HEK293 (cell line): ENCODE measurements around the gene ARFGAP1.

ENCODE experiments used
- CTCF ChIA-PET: fragments of 350-600 bp; formaldehyde crosslinking; extraction: SDS; loops from one replicate; lab custom pipeline; 2021; ENCODE audit warnings: antibody characterized with exemption; lab: Yijun Ruan, JAX
- POLR2A ChIA-PET: fragments of 300-600 bp; formaldehyde crosslinking; extraction: SDS; loops from one replicate; lab custom pipeline; 2020; ENCODE audit warnings: antibody characterized with exemption, inconsistent platforms; lab: Yijun Ruan, JAX
- H3K27ac ChIP-seq: fragments of 200-500 bp; sonication (Bioruptor generic); 2 replicates; pipeline ENCODE4 v1.5.1; 2014; ENCODE audit warnings: low read depth, low read length, control low read depth, inconsistent platforms; ENCODE audit errors: extremely low read depth
- H3K36me3 ChIP-seq, 2 experiments: fragments of 200-500 bp in 1 of 2; sonication (Bioruptor generic) in 1 of 2; 1 replicate in 1 of 2; 2 replicates in 1 of 2; pipeline ENCODE4 v1.5.1; 2014 to 2017; ENCODE audit warnings: inconsistent platforms in 2 of 2, low read length in 2 of 2; ENCODE audit not compliant: control insufficient read depth in 2 of 2, insufficient read depth in 1 of 2
- H3K4me1 ChIP-seq: fragments of 200-500 bp; sonication (Bioruptor generic); 2 replicates; pipeline ENCODE4 v1.5.1; 2014; ENCODE audit warnings: mild to moderate bottlenecking, low read length, inconsistent platforms; ENCODE audit not compliant: control insufficient read depth, insufficient read depth
- H3K4me3 ChIP-seq: 2 replicates; pipeline ENCODE4 v1.5.1; 2011; ENCODE audit warnings: low read depth, mild to moderate bottlenecking, control low read depth, low read length, moderate library complexity
- H3K9me3 ChIP-seq: fragments of 200-500 bp; sonication (Bioruptor generic); 2 replicates; pipeline ENCODE4 v1.5.1; 2014; ENCODE audit warnings: low read depth, low read length, inconsistent platforms; ENCODE audit not compliant: control insufficient read depth, insufficient read depth
- GLIS1 ChIP-seq: fragments of 450-650 bp; formaldehyde crosslinking; IDR thresholded peaks from 2 replicates; pipeline ENCODE4 v1.5.1; 2016; ENCODE audit warnings: missing biosample characterization, missing genetic modification characterization
- HOXC10 ChIP-seq: sonication (generic); formaldehyde crosslinking; IDR thresholded peaks from 2 replicates; pipeline ENCODE4 v1.8.1; 2023; ENCODE audit warnings: mild to moderate bottlenecking, missing genetic modification reagents
- MEIS1 ChIP-seq: sonication (generic); formaldehyde crosslinking; IDR thresholded peaks from 2 replicates; pipeline ENCODE4 v1.8.1; 2022; ENCODE audit warnings: missing genetic modification reagents, mild to moderate bottlenecking, borderline replicate concordance
- MZF1 ChIP-seq: fragments of 450-650 bp; formaldehyde crosslinking; IDR thresholded peaks from 2 replicates; pipeline ENCODE4 v1.5.1; 2017; ENCODE audit warnings: missing biosample characterization, missing genetic modification characterization, borderline replicate concordance
- PRDM1 ChIP-seq: fragments of 450-650 bp; formaldehyde crosslinking; IDR thresholded peaks from 2 replicates; pipeline ENCODE4; 2016; ENCODE audit warnings: missing biosample characterization, missing genetic modification characterization
- SP2 ChIP-seq: fragments of 450-650 bp; formaldehyde crosslinking; IDR thresholded peaks from 2 replicates; pipeline ENCODE4 v1.5.1; 2016; ENCODE audit warnings: missing biosample characterization, missing genetic modification characterization
- ZBTB48 ChIP-seq: fragments of 450-650 bp; formaldehyde crosslinking; IDR thresholded peaks from 2 replicates; pipeline ENCODE4 v1.5.1; 2016; ENCODE audit warnings: missing biosample characterization, missing genetic modification characterization
- ZEB2 ChIP-seq: fragments of 450-650 bp; formaldehyde crosslinking; IDR thresholded peaks from 2 replicates; pipeline ENCODE4 v1.5.1; 2016; ENCODE audit warnings: missing biosample characterization, missing genetic modification characterization
- ZNF16 ChIP-seq: fragments of 450-650 bp; formaldehyde crosslinking; IDR thresholded peaks from 2 replicates; pipeline ENCODE4 v1.5.1; 2016; ENCODE audit warnings: low read depth, missing biosample characterization, missing genetic modification characterization
- ZNF239 ChIP-seq: fragments of 450-650 bp; formaldehyde crosslinking; IDR thresholded peaks from 2 replicates; pipeline ENCODE4 v1.5.1; 2016; ENCODE audit warnings: missing biosample characterization, missing genetic modification characterization
- ZNF501 ChIP-seq: fragments of 450-650 bp; formaldehyde crosslinking; IDR thresholded peaks from 2 replicates; pipeline ENCODE4 v1.5.1; 2016; ENCODE audit warnings: missing biosample characterization, missing genetic modification characterization
- ZNF560 ChIP-seq: fragments of 450-650 bp; formaldehyde crosslinking; IDR thresholded peaks from 2 replicates; pipeline ENCODE4 v1.5.1; 2017; ENCODE audit warnings: missing biosample characterization, missing genetic modification characterization, borderline replicate concordance
- ZNF561 ChIP-seq: fragments of 450-650 bp; IDR thresholded peaks from 2 replicates; pipeline ENCODE4 v1.5.1; 2018; ENCODE audit warnings: missing biosample characterization, missing genetic modification characterization, borderline replicate concordance
- ZNF571 ChIP-seq: fragments of 450-650 bp; formaldehyde crosslinking; IDR thresholded peaks from 2 replicates; pipeline ENCODE4 v1.5.0; 2017; ENCODE audit warnings: missing biosample characterization, missing genetic modification characterization
- ZNF600 ChIP-seq: fragments of 450-650 bp; formaldehyde crosslinking; IDR thresholded peaks from 2 replicates; pipeline ENCODE4 v1.5.1; 2016; ENCODE audit warnings: missing biosample characterization, missing genetic modification characterization
- ZNF658 ChIP-seq: fragments of 450-650 bp; formaldehyde crosslinking; IDR thresholded peaks from 2 replicates; pipeline ENCODE4; 2016; ENCODE audit warnings: missing biosample characterization, missing genetic modification characterization
- ZNF664 ChIP-seq: fragments of 450-650 bp; formaldehyde crosslinking; IDR thresholded peaks from 2 replicates; pipeline ENCODE4 v1.5.1; 2016; ENCODE audit warnings: missing biosample characterization, missing genetic modification characterization
- ZNF670 ChIP-seq: fragments of 450-650 bp; formaldehyde crosslinking; IDR thresholded peaks from 2 replicates; pipeline ENCODE4 v1.5.1; 2016; ENCODE audit warnings: missing biosample characterization, missing genetic modification characterization, low read depth
- ZNF791 ChIP-seq: fragments of 450-650 bp; formaldehyde crosslinking; IDR thresholded peaks from 2 replicates; pipeline ENCODE4 v1.5.1; 2016; ENCODE audit warnings: missing biosample characterization, missing genetic modification characterization
- ZNF792 ChIP-seq: fragments of 450-650 bp; formaldehyde crosslinking; IDR thresholded peaks from 2 replicates; pipeline ENCODE4 v1.5.1; 2016; ENCODE audit warnings: missing biosample characterization, missing genetic modification characterization
- TF ChIP-seq, protein P1 (sequence below): fragments of 450-650 bp; formaldehyde crosslinking; IDR thresholded peaks from 2 replicates; pipeline ENCODE4 v1.5.1; 2017; ENCODE audit warnings: missing biosample characterization, mild to moderate bottlenecking, missing genetic modification characterization, moderate library complexity
- TF ChIP-seq, protein P2 (sequence below): fragments of 450-650 bp; formaldehyde crosslinking; IDR thresholded peaks from 2 replicates; pipeline ENCODE4 v1.5.1; 2016; ENCODE audit warnings: missing biosample characterization, missing genetic modification characterization
- TF ChIP-seq, protein P3 (sequence below): fragments of 450-650 bp; formaldehyde crosslinking; IDR thresholded peaks from 2 replicates; pipeline ENCODE4 v1.5.1; 2016; ENCODE audit warnings: missing biosample characterization, missing genetic modification characterization
- TF ChIP-seq, protein P4 (sequence below): fragments of 450-650 bp; formaldehyde crosslinking; IDR thresholded peaks from 2 replicates; pipeline ENCODE4 v1.5.1; 2017; ENCODE audit warnings: missing biosample characterization, missing genetic modification characterization
- TF ChIP-seq, protein P5 (sequence below): fragments of 450-650 bp; formaldehyde crosslinking; IDR thresholded peaks from 2 replicates; pipeline ENCODE4 v1.5.1; 2016; ENCODE audit warnings: missing biosample characterization, missing genetic modification characterization
- TF ChIP-seq, protein P6 (sequence below): fragments of 450-650 bp; formaldehyde crosslinking; IDR thresholded peaks from 2 replicates; pipeline ENCODE4 v1.5.1; 2016; ENCODE audit warnings: missing biosample characterization, missing genetic modification characterization

ARFGAP1 gene

DNA sequence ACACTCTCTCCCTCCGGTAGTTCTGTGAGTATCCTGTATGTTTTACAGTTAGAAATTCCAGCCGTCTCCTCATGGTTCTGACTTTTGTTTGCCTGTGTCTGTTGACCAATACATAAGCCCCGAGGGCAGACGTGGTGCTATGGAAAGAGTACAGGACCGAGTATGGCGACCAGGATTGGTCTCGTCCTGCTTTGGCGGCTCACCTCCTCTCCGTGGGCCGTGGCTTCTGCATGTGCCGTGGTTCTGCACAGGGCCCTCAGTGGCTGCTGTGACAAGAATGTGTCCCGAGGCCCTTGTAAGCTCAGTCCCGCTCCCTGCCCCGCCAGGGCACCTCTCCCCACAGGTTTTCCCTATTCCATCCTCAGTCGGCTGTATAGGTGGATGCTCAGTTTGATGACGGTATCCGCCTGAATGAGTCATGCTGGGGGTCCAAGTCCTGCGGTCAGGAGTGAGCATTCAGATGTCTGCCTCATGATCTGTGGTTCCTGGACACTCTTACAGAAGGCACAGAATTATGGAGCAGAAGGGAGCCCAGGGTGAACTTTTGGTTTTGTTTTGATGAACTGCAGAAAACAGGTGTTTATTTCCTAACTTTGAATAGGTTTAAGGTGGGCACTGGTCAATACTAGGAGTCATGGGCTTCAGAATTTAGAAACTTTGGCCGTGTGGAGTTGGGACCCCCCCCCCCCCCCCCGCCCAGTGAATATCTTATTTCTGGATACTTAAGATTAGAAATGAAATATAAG, 1.2 kb downstream of the ARFGAP1 start:
- POLR2A ChIA-PET = interaction anchor here (1.0 to 2.9 kb wide), 4 partner anchors 13 to 57 kb away, joined by 3 to 26 read pairs (median 4); partner anchors contain the start of gene BIRC7
- CTCF ChIA-PET = interaction anchor here (0.7 to 6.6 kb wide), 3 partner anchors 49 to 50 kb away, joined by 4 to 37 read pairs (median 11); no protein-coding TSS in a partner anchor
- Histone ChIP-seq H3K9me3 (no peaks in the 10 kb centered on the region), H3K27ac (peak overlapping the region; percentile 32; the same call in 1 of the 2 replicates), H3K4me1 (no peaks in the 10 kb centered on the region), H3K36me3 (peaks cover 0 to 43% of the 10 kb centered on the region in 2 experiments; a peak in 1 of 3 replicates), H3K4me3 (peak overlapping the region; percentile 91)
- 0 out of 2 replicates have a peak, but pooled peaks have one; percentile 35 for TF ChIP-seq SP2 (tag by site-specific recombination)
- peak; percentile 43; the same call in 1 of the 2 replicates for TF ChIP-seq ZBTB48
- no peak for TF ChIP-seq MZF1 (tag by site-specific recombination)
- TF ChIP-seq ZNF670 (tag by site-specific recombination) = no peak
- TF ChIP-seq, protein P1, sequence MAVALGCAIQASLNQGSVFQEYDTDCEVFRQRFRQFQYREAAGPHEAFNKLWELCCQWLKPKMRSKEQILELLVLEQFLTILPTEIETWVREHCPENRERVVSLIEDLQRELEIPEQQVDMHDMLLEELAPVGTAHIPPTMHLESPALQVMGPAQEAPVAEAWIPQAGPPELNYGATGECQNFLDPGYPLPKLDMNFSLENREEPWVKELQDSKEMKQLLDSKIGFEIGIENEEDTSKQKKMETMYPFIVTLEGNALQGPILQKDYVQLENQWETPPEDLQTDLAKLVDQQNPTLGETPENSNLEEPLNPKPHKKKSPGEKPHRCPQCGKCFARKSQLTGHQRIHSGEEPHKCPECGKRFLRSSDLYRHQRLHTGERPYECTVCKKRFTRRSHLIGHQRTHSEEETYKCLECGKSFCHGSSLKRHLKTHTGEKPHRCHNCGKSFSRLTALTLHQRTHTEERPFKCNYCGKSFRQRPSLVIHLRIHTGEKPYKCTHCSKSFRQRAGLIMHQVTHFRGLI (tag by site-specific recombination) = no peak
- no peak for TF ChIP-seq ZNF792 (tag by site-specific recombination)
- TF ChIP-seq ZNF561 (tag by site-specific recombination) = no peak
- no peak for TF ChIP-seq ZNF560 (tag by site-specific recombination)
- TF ChIP-seq, protein P2, sequence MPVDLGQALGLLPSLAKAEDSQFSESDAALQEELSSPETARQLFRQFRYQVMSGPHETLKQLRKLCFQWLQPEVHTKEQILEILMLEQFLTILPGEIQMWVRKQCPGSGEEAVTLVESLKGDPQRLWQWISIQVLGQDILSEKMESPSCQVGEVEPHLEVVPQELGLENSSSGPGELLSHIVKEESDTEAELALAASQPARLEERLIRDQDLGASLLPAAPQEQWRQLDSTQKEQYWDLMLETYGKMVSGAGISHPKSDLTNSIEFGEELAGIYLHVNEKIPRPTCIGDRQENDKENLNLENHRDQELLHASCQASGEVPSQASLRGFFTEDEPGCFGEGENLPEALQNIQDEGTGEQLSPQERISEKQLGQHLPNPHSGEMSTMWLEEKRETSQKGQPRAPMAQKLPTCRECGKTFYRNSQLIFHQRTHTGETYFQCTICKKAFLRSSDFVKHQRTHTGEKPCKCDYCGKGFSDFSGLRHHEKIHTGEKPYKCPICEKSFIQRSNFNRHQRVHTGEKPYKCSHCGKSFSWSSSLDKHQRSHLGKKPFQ (tag by site-specific recombination) = no peak
- no peak for TF ChIP-seq MEIS1 (CRISPR knock-in tag)
- no peak for TF ChIP-seq ZEB2
- peak; percentile 38 for TF ChIP-seq GLIS1 (tag by site-specific recombination)
- TF ChIP-seq PRDM1 = no peak
- TF ChIP-seq ZNF600 (tag by site-specific recombination) = peak; percentile 99
- TF ChIP-seq, protein P3, sequence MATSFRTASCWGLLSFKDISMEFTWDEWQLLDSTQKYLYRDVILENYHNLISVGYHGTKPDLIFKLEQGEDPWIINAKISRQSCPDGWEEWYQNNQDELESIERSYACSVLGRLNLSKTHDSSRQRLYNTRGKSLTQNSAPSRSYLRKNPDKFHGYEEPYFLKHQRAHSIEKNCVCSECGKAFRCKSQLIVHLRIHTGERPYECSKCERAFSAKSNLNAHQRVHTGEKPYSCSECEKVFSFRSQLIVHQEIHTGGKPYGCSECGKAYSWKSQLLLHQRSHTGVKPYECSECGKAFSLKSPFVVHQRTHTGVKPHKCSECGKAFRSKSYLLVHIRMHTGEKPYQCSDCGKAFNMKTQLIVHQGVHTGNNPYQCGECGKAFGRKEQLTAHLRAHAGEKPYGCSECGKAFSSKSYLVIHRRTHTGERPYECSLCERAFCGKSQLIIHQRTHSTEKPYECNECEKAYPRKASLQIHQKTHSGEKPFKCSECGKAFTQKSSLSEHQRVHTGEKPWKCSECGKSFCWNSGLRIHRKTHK = no peak
- TF ChIP-seq HOXC10 (CRISPR knock-in tag) = no peak
- TF ChIP-seq, protein P4, sequence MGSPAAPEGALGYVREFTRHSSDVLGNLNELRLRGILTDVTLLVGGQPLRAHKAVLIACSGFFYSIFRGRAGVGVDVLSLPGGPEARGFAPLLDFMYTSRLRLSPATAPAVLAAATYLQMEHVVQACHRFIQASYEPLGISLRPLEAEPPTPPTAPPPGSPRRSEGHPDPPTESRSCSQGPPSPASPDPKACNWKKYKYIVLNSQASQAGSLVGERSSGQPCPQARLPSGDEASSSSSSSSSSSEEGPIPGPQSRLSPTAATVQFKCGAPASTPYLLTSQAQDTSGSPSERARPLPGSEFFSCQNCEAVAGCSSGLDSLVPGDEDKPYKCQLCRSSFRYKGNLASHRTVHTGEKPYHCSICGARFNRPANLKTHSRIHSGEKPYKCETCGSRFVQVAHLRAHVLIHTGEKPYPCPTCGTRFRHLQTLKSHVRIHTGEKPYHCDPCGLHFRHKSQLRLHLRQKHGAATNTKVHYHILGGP = no peak
- TF ChIP-seq ZNF658 (tag by site-specific recombination) = no peak
- TF ChIP-seq ZNF571 (tag by site-specific recombination) = no peak
- TF ChIP-seq, protein P5, sequence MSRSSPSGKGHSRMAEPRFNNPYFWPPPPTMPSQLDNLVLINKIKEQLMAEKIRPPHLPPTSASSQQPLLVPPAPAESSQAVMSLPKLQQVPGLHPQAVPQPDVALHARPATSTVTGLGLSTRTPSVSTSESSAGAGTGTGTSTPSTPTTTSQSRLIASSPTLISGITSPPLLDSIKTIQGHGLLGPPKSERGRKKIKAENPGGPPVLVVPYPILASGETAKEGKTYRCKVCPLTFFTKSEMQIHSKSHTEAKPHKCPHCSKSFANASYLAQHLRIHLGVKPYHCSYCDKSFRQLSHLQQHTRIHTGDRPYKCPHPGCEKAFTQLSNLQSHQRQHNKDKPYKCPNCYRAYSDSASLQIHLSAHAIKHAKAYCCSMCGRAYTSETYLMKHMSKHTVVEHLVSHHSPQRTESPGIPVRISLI (tag by site-specific recombination) = no peak
- no peak for TF ChIP-seq ZNF664 (tag by site-specific recombination)
- TF ChIP-seq ZNF239 (tag by site-specific recombination) = no peak
- TF ChIP-seq ZNF791 (tag by site-specific recombination) = no peak
- TF ChIP-seq, protein P6, sequence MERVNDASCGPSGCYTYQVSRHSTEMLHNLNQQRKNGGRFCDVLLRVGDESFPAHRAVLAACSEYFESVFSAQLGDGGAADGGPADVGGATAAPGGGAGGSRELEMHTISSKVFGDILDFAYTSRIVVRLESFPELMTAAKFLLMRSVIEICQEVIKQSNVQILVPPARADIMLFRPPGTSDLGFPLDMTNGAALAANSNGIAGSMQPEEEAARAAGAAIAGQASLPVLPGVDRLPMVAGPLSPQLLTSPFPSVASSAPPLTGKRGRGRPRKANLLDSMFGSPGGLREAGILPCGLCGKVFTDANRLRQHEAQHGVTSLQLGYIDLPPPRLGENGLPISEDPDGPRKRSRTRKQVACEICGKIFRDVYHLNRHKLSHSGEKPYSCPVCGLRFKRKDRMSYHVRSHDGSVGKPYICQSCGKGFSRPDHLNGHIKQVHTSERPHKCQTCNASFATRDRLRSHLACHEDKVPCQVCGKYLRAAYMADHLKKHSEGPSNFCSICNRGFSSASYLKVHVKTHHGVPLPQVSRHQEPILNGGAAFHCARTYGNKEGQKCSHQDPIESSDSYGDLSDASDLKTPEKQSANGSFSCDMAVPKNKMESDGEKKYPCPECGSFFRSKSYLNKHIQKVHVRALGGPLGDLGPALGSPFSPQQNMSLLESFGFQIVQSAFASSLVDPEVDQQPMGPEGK (tag by site-specific recombination) = peak; percentile 63
- no peak for TF ChIP-seq ZNF16 (tag by site-specific recombination)
- TF ChIP-seq ZNF501 (tag by site-specific recombination) = no peak
